Endothelial cell (in vitro differentiated cells): Measurements from ENCODE around the gene SFN. TPM values are rescaled to one million over a fixed set of nuclear protein-coding genes. Genes with fewer than 3 reads are reported as not detected.

Source experiments
- DNase-seq: peaks from one replicate; pipeline ENCODE4 v3.0.0; 2021; ENCODE audit warnings: low spot score
- H3K27ac Mint-ChIP-seq: one replicate; pipeline ENCODE4 v1.8.0; 2021; ENCODE audit warnings: mixed read lengths, inconsistent platforms; ENCODE audit not compliant: unreplicated experiment
- H3K27me3 Mint-ChIP-seq: one replicate; pipeline ENCODE4 v1.8.0; 2021; ENCODE audit warnings: mild to moderate bottlenecking, moderate library complexity, mixed read lengths, inconsistent platforms; ENCODE audit not compliant: unreplicated experiment
- H3K36me3 Mint-ChIP-seq: one replicate; pipeline ENCODE4 v1.8.0; 2021; ENCODE audit warnings: mild to moderate bottlenecking, low read depth, mixed read lengths, inconsistent platforms; ENCODE audit not compliant: unreplicated experiment
- H3K4me1 Mint-ChIP-seq: one replicate; pipeline ENCODE4 v1.8.0; 2021; ENCODE audit warnings: mild to moderate bottlenecking, mixed read lengths, inconsistent platforms; ENCODE audit not compliant: unreplicated experiment
- H3K4me3 Mint-ChIP-seq: one replicate; pipeline ENCODE4 v1.8.0; 2021; ENCODE audit warnings: mild to moderate bottlenecking, mixed read lengths, inconsistent platforms; ENCODE audit not compliant: unreplicated experiment
- H3K9me3 Mint-ChIP-seq: one replicate; pipeline ENCODE4 v1.8.0; 2021; ENCODE audit warnings: mixed read lengths, inconsistent platforms; ENCODE audit not compliant: unreplicated experiment
- total RNA-seq: library from RNA; stranded (reverse); fragmentation: NEBNext Ultra II Directional; extraction: Animal tissue kit (Norgen Biotek cat#: 25700); gene quantifications from one replicate; pipeline ENCODE4 v1.2.1, GENCODE V29; 2021; ENCODE audit not compliant: unreplicated experiment
- TF ChIP-seq, protein P1 (sequence below): fragments of 200-600 bp; sonication (generic); IDR thresholded peaks from one replicate; pipeline ENCODE4 v1.5.0; 2021; ENCODE audit warnings: antibody characterized with exemption; ENCODE audit not compliant: unreplicated experiment

Gene SFN
- total RNA-seq, 1 donor from 2014 or later: 0.54 TPM

DNA sequence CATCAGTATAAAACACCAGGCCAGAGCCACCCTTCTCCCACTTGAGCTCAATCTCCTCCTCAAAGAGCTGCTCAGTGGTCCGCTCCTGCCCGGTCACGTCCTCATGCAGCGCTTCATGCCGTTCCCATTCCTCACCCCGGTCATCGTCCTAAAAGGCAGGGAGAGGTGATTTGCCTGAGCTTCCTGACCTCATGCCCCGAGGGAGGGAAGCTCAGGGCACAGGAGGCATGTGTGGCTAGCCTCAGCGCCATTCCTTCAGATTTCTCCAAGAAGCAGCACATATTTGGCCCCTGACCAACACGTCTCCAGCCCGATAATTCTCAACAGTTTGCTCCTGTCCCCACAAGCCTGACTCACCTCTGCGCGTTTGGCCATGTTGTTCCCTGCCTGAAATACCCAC lies 31.3 kb downstream of the SFN start:
- H3K4me1 Mint-ChIP-seq: peaks cover 19% of the 10 kb centered on the region
- H3K36me3 Mint-ChIP-seq: peaks cover 36% of the 10 kb centered on the region
- H3K9me3 Mint-ChIP-seq: no peaks in the 10 kb centered on the region
- TF ChIP-seq, protein P1, sequence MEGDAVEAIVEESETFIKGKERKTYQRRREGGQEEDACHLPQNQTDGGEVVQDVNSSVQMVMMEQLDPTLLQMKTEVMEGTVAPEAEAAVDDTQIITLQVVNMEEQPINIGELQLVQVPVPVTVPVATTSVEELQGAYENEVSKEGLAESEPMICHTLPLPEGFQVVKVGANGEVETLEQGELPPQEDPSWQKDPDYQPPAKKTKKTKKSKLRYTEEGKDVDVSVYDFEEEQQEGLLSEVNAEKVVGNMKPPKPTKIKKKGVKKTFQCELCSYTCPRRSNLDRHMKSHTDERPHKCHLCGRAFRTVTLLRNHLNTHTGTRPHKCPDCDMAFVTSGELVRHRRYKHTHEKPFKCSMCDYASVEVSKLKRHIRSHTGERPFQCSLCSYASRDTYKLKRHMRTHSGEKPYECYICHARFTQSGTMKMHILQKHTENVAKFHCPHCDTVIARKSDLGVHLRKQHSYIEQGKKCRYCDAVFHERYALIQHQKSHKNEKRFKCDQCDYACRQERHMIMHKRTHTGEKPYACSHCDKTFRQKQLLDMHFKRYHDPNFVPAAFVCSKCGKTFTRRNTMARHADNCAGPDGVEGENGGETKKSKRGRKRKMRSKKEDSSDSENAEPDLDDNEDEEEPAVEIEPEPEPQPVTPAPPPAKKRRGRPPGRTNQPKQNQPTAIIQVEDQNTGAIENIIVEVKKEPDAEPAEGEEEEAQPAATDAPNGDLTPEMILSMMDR: no peak
- peaks cover 11% of the 10 kb centered on the region for H3K27me3 Mint-ChIP-seq
- H3K4me3 Mint-ChIP-seq: peak overlapping the region; percentile 43
- H3K27ac Mint-ChIP-seq: peak overlapping the region; percentile 46
- DNase-seq: no peak

DNA sequence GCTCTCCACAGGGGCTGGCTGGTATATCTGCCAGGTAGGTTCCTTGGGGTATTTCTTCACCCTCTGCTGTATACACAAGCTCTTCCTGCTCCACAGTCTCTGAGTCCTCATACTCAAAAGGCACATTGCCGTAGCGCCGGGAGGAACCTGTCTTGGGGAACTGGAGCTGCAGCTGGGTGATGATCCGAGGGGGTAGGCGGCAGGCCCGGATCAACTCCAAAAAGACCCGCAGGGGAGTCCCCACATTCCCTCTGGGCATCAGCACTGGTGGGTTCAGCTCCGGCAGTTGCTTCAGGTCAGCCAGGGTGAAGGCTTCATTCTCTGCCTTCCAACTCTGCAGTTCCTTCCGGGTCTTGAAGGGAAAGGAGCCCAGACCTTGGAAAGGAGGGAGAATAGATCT lies 34.4 kb downstream of the SFN start:
- peaks cover 6% of the 10 kb centered on the region for H3K27me3 Mint-ChIP-seq
- peaks cover 26% of the 10 kb centered on the region for H3K4me1 Mint-ChIP-seq
- no peak overlapping the region for H3K27ac Mint-ChIP-seq
- peak overlapping the region; percentile 65 for H3K4me3 Mint-ChIP-seq
- TF ChIP-seq, protein P1: no peak
- no peak for DNase-seq
- no peaks in the 10 kb centered on the region for H3K9me3 Mint-ChIP-seq
- H3K36me3 Mint-ChIP-seq: peaks cover 28% of the 10 kb centered on the region

DNA sequence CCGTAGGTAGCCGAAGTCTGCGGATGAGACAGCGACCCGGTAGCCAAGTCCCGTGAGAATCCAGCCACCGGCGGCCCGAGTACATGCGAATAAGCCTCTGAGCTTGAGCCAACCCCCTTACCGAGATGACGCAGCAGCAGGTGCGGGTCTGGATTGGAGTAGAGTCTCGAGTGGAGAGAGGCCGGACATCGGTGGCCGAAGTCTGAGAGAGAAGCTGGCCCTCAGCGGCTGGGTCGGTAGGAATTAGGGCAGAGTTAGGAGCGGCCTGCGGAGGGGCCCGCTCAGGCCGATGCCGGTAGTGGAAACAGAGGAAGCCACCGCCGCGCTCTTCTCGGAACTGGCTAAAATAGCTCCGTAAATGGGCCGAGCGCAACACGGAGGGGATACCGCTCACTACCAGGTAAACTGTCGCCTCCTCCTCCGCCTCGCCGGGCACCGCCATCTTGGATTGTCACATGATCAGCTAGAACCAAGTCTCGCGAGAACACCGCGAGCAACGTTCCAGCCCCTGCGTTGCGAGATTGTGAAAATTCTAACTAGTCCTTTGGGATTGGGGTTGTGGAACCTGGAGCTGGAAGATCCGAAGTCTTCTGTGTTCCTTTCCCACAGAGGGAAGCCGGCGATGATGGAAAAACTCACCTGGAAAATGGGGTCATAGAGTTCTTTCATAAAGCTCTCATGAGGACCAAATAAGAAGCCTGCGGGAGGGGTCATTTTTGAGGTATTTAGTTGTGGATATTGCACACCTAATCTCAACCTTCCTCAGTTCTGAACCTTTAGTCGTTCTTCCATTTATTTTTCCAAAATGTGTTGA lies 37.3 kb downstream of the SFN start, which contains the start of gene GPATCH3:
GPATCH3 (minus strand) TSS at position 467 of the 814 bp plus-strand sequence; CDS start at position 442, 25 bp downstream.
- peaks cover 7% of the 10 kb centered on the region for H3K36me3 Mint-ChIP-seq
- H3K9me3 Mint-ChIP-seq: no peaks in the 10 kb centered on the region
- TF ChIP-seq, protein P1: no peak
- H3K27me3 Mint-ChIP-seq: peaks cover 5% of the 10 kb centered on the region
- DNase-seq: peak; percentile 87
- H3K27ac Mint-ChIP-seq: peak within 1 kb of the TSS; percentile 99
- H3K4me1 Mint-ChIP-seq: peaks cover 20% of the 10 kb centered on the region
- H3K4me3 Mint-ChIP-seq: peak within 1 kb of the TSS; percentile 96

DNA sequence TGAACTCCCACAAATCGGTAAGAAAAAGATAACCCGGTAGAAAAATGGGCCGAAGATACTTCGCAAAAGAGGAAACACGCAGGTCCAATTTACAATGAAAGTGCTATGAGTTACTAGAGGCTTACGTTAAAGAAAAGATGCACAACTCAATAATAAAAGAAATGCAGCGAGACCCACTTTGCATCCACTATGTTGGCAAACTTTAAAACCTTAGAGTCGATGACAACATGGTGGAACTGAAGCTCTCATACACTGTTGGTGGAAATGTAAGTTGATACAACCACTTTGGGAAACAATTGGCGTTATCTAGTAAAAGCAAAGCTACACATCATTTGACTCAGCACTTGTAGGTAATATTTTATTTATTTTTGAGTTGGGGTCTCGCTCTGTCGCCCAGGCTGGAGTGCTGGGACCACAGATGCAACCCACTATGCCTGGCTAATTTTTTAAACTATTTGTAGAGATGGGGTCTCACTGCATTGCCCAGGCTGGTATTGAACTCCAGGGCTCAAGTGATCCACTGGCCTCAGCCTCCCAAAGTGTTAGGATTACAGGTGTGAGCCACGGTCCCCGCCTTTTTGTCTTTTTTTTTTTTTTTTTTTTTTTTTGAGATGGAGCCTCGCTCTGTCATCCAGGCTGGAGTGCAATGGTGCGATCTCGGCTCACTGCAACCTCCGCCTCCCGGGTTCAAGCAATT lies 38.0 kb downstream of the SFN start:
- DNase-seq: no peak
- Mint-ChIP-seq H3K36me3 (peaks cover 7% of the 10 kb centered on the region), H3K4me1 (peaks cover 20% of the 10 kb centered on the region), H3K4me3 (peak overlapping the region; percentile 96), H3K27me3 (peaks cover 5% of the 10 kb centered on the region), H3K27ac (peak overlapping the region; percentile 99), H3K9me3 (no peaks in the 10 kb centered on the region)
- TF ChIP-seq, protein P1: no peak
